Measurements from ENCODE around the gene FAM234B. TPM values are rescaled to one million over a fixed set of nuclear protein-coding genes. Genes with fewer than 3 reads are reported as not detected.
"Not testable (repeated sequence)": the region's sequence is repeated elsewhere in the genome, so short reads cannot be mapped to it uniquely, and the experiment has no call there.

FAM234B gene
- total and polyA plus RNA-seq, 2 donors from 2014 or later, result 9.6 TPM

GRCh38 chr12:13030541-13031291 is 13.5 kb upstream of the FAM234B start:
- no peak overlapping the region for H3K27ac ChIP-seq (ENCODE audit: low read depth in 2 of 2, low read length in 2 of 2)
- TF ChIP-seq CTCF (IDR thresholded peaks at IDR 0.05; ENCODE audit: borderline replicate concordance, extremely low read depth, insufficient read depth), result no peak
- H3K4me3 ChIP-seq (ENCODE audit: low read length in 3 of 3), result no peak overlapping the region
- H3K9ac ChIP-seq (ENCODE audit: low read length in 3 of 3), result no peak overlapping the region
- intact Hi-C loops (cut with DNase I), result no loop called here
- DNase-seq, result peak in 1 of 5 donors; percentile 36
- no peaks in the 10 kb centered on the region for H3K36me3 ChIP-seq (ENCODE audit: control insufficient read depth in 2 of 3, insufficient read depth in 3 of 3, low read length in 3 of 3)
- FAIRE-seq, result no peak
- no peaks in the 10 kb centered on the region for H3K27me3 ChIP-seq (ENCODE audit: control insufficient read depth, insufficient read depth, low read length)
- no peaks in the 10 kb centered on the region for H3K4me1 ChIP-seq (ENCODE audit: control insufficient read depth in 2 of 3, insufficient read depth in 2 of 3, low read depth in 1 of 3, low read length in 3 of 3)
- H3K9me3 ChIP-seq (ENCODE audit: control insufficient read depth in 2 of 3, insufficient read depth in 1 of 3, low read length in 3 of 3), result no peaks in the 10 kb centered on the region

DNA sequence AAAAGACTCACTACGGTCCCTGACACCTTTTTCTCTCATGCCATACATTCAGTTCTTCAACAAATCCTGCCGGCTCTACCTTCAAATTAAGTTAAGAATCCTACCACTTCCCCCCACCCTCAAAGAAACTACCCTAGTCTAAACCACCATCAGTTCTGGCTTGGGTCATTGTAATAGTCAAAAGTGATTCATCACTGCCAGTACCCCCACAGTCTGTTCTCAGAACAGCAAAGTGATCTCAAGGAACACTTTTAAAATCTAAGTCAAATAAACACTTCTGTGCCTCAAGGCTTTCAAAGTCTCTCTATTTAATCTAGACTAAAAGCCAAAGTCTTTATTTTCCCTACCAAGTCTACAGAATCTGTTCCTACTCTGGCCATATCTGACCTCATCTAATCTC is 12.0 kb upstream of the FAM234B start:
- TF ChIP-seq CTCF (IDR thresholded peaks at IDR 0.05; ENCODE audit: borderline replicate concordance, extremely low read depth, insufficient read depth), result no peak
- H3K9ac ChIP-seq (ENCODE audit: low read length in 3 of 3), result no peak overlapping the region
- no peak for DNase-seq
- H3K4me1 ChIP-seq (ENCODE audit: control insufficient read depth in 2 of 3, insufficient read depth in 2 of 3, low read depth in 1 of 3, low read length in 3 of 3), result no peaks in the 10 kb centered on the region
- no peaks in the 10 kb centered on the region for H3K27me3 ChIP-seq (ENCODE audit: control insufficient read depth, insufficient read depth, low read length)
- FAIRE-seq, result no peak
- no peaks in the 10 kb centered on the region for H3K36me3 ChIP-seq (ENCODE audit: control insufficient read depth in 2 of 3, insufficient read depth in 3 of 3, low read length in 3 of 3)
- H3K27ac ChIP-seq (ENCODE audit: low read depth in 2 of 2, low read length in 2 of 2), result no peak overlapping the region
- no peak overlapping the region for H3K4me3 ChIP-seq (ENCODE audit: low read length in 3 of 3)
- no peaks in the 10 kb centered on the region for H3K9me3 ChIP-seq (ENCODE audit: control insufficient read depth in 2 of 3, insufficient read depth in 1 of 3, low read length in 3 of 3)
- intact Hi-C loops (cut with DNase I), result no loop called here

- no peaks in the 10 kb centered on the region for H3K4me1 ChIP-seq (ENCODE audit: control insufficient read depth in 2 of 3, insufficient read depth in 2 of 3, low read depth in 1 of 3, low read length in 3 of 3)
- no peak overlapping the region for H3K4me3 ChIP-seq (ENCODE audit: low read length in 3 of 3)
- peak in 1 of 5 donors; percentile 25 for DNase-seq
- H3K27ac ChIP-seq (ENCODE audit: low read depth in 2 of 2, low read length in 2 of 2), result no peak overlapping the region
- FAIRE-seq, result no peak
- intact Hi-C loops (cut with DNase I), result no loop called here
- H3K27me3 ChIP-seq (ENCODE audit: control insufficient read depth, insufficient read depth, low read length), result no peaks in the 10 kb centered on the region
- H3K9ac ChIP-seq (ENCODE audit: low read length in 3 of 3), result no peak overlapping the region
- no peak for TF ChIP-seq CTCF (IDR thresholded peaks at IDR 0.05; ENCODE audit: borderline replicate concordance, extremely low read depth, insufficient read depth)
- no peaks in the 10 kb centered on the region for H3K36me3 ChIP-seq (ENCODE audit: control insufficient read depth in 2 of 3, insufficient read depth in 3 of 3, low read length in 3 of 3)
- H3K9me3 ChIP-seq (ENCODE audit: control insufficient read depth in 2 of 3, insufficient read depth in 1 of 3, low read length in 3 of 3), result no peaks in the 10 kb centered on the region
Measured at GRCh38 chr12:13033476-13033875, 10.7 kb upstream of the FAM234B start.

GRCh38 chr12:13035335-13035734 is 8.8 kb upstream of the FAM234B start:
- FAIRE-seq; H3K4me3 ChIP-seq (ENCODE audit: low read length in 3 of 3); H3K9me3 ChIP-seq (ENCODE audit: control insufficient read depth in 2 of 3, insufficient read depth in 1 of 3, low read length in 3 of 3); DNase-seq; H3K4me1 ChIP-seq (ENCODE audit: control insufficient read depth in 2 of 3, insufficient read depth in 2 of 3, low read depth in 1 of 3, low read length in 3 of 3); H3K36me3 ChIP-seq (ENCODE audit: control insufficient read depth in 2 of 3, insufficient read depth in 3 of 3, low read length in 3 of 3); H3K27ac ChIP-seq (ENCODE audit: low read depth in 2 of 2, low read length in 2 of 2); H3K9ac ChIP-seq (ENCODE audit: low read length in 3 of 3); H3K27me3 ChIP-seq (ENCODE audit: control insufficient read depth, insufficient read depth, low read length); intact Hi-C loops (cut with DNase I): not testable (repeated sequence)
